EL (cell line): Measurements from ENCODE around the gene DHRS13.
"Not testable (repeated sequence)": the region's sequence is repeated elsewhere in the genome, so short reads cannot be mapped to it uniquely, and the experiment has no call there.

Source experiments
- DNase-seq: peaks from one replicate; pipeline ENCODE4 v3.0.0-alpha.2; 2016

Gene DHRS13

GRCh38 chr17:28935744-28936460 is 33.0 kb upstream of the DHRS13 start:
- DNase-seq: no peak

GRCh38 chr17:28934508-28934907 is 31.6 kb upstream of the DHRS13 start:
- not testable (repeated sequence) for DNase-seq

- DNase-seq: no peak
These were observed 26.9 kb upstream of the DHRS13 start for GRCh38 chr17:28929787-28930186.

GRCh38 chr17:28928061-28928460 is 25.2 kb upstream of the DHRS13 start:
- peak; percentile 68 for DNase-seq

GRCh38 chr17:28926786-28927185 is 23.9 kb upstream of the DHRS13 start:
- DNase-seq: no peak

DNA sequence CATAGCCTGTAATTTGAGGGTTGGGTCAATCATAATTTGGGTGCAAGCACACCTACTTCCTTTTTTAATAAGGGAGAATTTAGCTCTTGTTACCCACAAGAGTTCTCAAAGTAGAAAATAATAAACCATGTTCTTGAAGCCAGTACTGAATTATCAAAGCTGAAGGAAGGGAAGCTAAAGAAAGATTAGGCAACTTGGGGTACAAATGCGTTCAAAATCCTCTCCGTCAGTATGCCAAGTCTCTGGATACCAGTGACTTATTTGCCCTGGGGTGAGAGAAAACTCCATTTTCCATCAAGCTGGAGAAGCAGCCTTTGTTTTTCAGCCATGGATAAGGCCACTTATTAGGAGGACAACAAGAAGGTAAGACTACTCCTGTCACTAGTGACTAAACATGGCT is 23.5 kb upstream of the DHRS13 start:
- no peak for DNase-seq

GRCh38 chr17:28925912-28926365 is 23.1 kb upstream of the DHRS13 start:
- DNase-seq: peak; percentile 85

GRCh38 chr17:28920201-28920600 is 17.3 kb upstream of the DHRS13 start:
- DNase-seq: no peak

DNA sequence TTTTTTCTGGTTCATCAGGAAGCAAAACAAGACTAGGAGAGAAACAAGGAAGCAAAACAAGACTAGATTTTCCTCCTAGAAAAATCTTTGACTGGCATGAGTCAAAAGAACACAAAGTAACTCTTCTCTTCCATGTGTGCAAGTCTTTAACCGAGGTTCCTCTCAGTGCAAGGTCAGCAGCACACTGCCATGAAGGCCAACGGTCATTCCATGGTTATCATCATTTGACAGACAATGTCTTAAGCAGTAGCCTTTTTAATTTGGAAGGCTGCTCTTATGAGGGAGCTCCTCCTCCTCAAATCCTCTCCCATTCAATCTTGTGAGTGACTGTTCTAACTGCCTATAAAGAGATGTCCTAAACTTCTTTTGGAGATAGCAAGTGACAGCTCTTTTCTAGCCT is 15.4 kb upstream of the DHRS13 start:
- DNase-seq: no peak

DNA sequence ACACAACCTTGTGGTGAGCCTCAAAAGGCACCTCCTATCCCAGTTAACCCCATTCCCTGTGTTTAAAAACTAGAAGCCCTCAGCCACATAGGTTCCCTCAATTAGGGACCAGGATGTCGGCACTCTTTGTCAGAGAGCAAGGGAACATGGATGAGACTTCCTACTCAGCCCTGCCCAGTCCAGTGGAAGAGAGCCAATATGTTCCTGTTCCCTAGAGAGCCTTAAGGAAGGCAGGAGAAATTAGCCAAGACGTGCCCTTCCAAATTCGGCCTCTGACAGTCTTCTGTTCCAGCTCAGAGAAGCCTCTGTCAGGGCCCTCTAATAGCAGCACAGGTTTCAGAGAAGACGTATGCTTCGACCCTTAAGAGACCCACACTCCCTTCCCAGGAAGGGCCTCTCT is 14.6 kb upstream of the DHRS13 start:
- no peak for DNase-seq

DNA sequence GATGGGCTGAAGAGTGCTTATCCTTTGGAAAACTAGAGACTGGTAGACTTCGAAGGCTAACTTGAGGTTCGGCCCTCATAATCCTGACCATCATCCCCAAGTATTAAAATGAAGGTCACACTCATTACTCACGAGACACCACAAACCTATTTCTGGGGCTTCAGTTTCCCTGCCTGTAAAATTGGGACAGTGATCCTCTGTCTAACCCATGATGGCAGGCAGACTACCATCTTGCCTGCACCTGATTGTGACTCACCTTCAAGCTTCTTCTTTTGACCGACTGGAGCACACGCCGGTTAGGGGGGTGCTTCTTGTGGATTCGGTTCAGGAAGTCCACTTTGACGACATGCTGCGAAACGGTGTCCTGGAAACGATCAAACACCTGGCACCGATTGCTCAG is 14.2 kb upstream of the DHRS13 start:
- DNase-seq: no peak

- DNase-seq: no peak
These were observed 13.5 kb upstream of the DHRS13 start for GRCh38 chr17:28916302-28916934.

GRCh38 chr17:28912938-28913333 is 10.1 kb upstream of the DHRS13 start:
- DNase-seq: no peak

GRCh38 chr17:28912281-28912937 is 9.5 kb upstream of the DHRS13 start:
- no peak for DNase-seq

DNA sequence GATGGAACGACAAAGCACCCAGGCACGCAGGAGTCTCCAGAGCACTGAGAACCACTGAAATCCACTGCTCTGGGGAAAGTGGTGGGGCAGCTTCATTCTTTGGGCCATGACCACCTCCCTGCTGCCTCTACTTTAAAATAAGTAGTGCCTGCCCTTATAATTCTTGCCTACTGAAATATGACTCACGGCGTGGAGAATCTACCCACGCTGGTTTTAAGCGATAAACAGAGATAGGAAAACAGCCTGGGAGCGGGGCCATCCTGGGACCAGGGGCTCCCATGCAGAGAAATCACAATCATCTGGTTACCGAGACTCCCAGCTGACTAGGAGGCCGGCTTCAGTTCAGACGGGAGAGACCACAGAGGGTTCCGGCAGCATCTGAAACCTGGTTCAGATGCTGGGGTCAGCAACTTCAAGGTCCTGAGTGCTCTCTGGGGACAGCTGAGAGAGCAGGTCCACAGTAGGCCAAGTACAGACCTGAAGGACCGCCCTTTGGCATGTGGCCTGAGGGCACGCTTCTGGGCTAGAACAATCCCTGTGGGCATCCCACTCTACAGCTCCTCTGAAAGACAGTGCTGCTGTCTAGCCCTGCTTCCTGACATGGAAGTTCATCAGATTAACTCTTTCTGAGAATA is 8.6 kb upstream of the DHRS13 start:
- no peak for DNase-seq

DNA sequence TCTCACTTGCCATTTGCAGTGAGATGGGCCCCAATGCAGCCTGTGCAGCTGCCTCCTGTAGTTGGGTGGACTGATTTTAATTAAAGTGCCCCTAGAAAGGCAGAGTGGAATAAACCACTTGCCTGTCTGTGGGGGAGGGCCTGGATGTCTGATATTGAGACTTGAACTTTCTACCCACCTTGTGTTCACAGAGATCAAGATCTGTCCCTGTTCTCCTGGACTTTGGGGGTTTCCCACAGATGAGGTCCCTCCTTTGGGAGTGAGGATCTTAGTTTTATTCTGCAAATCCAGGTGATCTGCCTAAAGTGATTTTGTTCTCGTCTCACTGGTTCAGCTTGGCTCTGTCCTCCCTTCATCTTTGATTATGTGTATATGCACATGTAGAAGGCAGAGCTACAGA is 7.7 kb upstream of the DHRS13 start:
- no peak for DNase-seq

- peak; percentile 79 for DNase-seq
These were observed 5.8 kb upstream of the DHRS13 start for GRCh38 chr17:28908640-28909167.

- DNase-seq: no peak
These were observed 5.0 kb upstream of the DHRS13 start for GRCh38 chr17:28907709-28908475.

- DNase-seq: no peak
These were observed 4.0 kb upstream of the DHRS13 start for GRCh38 chr17:28906706-28907438.

- DNase-seq: no peak
These were observed 3.4 kb upstream of the DHRS13 start for GRCh38 chr17:28906276-28906675.

DNA sequence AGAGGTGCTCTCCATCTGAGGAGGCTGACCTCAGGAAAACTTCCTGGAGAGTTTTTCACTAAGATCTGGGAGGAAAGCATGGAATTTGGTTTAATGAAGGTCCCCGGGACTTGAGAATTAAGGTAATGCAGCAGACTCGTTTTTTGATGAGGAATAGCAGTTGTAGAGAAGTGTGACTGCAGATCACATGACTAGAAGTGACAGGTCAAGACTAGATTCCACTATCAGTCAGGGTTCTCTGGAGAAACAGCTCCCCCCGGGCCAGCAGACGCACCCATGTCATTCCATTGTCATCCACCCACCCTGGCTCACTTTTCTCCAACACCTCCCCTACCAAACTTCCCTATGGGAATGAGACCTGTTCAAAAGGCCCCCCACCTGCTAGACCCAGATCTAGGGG is 1.9 kb upstream of the DHRS13 start:
- no peak for DNase-seq

DNA sequence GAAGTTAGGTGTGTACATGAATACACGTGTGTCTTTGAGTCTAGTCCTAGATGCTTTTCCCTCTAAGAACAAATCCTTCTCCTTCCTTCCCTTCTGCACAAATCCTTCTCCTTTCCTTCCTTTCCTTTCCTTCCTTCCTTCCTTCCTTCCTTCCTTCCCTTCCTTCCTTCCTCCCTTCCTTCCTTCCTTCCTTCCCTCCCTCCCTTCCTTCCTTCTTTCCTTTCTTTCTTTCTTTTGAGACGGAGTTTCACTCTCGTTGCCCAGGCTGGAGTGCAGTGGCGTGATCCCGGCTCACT is 615 bp upstream of the DHRS13 start:
- not testable (repeated sequence) for DNase-seq
